Posterior vena cava (tissue), 2 donors: ENCODE measurements around the gene CCR4. TPM values are rescaled to one million over a fixed set of nuclear protein-coding genes. Genes with fewer than 3 reads are reported as not detected.
A peak's percentile ranks its signal among the peaks of the same experiment; 100 is the strongest.
"Not testable (repeated sequence)": the region's sequence is repeated elsewhere in the genome, so short reads cannot be mapped to it uniquely, and the experiment has no call there.

Experiments used
- DNase-seq: peaks from one replicate; pipeline ENCODE4 v3.0.0-alpha.2; 2020; ENCODE audit warnings: low spot score
- intact Hi-C, 2 donors: fragments of 100-400 bp; cut with DNase I; formaldehyde crosslinking; loops; one replicate each; pipeline versions ENCODE4 v1.14.1 to v1.14.2; 2022 to 2023
- total RNA-seq, 2 donors: library from RNA; stranded (reverse); fragmentation: NEBNext Ultra II Directional; extraction: Animal tissue kit (Norgen Biotek cat#: 25700); gene quantifications; one replicate each; pipeline ENCODE4 v1.2.1, GENCODE V29; 2021
- donor health status: DM: yes; HTN: yes; CAD: no.
- donor health status: DM: yes; HTN: yes; CAD: no.

The CCR4 gene
- total RNA-seq, 2 donors from 2014 or later: 0.23 to 0.33 TPM

- intact Hi-C loops: no loop called here
- DNase-seq: peak; percentile 3
These were observed 21.2 kb downstream of the CCR4 start for GRCh38 chr3:32972482-32973146.

- intact Hi-C loops: no loop called here
- no peak for DNase-seq
These were observed 22.5 kb downstream of the CCR4 start for GRCh38 chr3:32973982-32974381.

- intact Hi-C loops: no loop called here
- peak; percentile 19 for DNase-seq
These were observed 24.6 kb downstream of the CCR4 start for GRCh38 chr3:32975891-32976595.

- peak; percentile 3 for DNase-seq
- intact Hi-C loops: no loop called here
These were observed 26.4 kb downstream of the CCR4 start for GRCh38 chr3:32977861-32978260.

DNA sequence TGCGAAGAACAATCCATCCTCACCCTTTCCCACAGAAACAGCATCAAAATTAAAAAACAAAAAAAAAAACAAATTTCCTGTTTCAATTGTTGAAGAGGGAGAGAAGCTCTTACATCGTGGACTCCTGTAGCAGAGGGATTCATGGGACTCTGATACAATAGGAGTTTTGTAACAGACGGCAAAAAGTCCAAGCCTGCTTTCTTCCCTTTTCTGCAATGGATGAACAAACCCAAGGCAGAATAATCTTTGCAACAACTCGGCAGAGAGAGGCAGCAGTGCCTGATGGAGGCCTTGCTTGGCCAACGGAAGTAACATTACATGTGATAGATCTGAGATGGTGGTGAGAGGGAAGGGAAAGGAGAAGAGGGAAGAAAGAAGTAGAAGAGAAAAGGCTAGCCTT is 26.9 kb downstream of the CCR4 start:
- DNase-seq: peak; percentile 1
- intact Hi-C loops: no loop called here

DNA sequence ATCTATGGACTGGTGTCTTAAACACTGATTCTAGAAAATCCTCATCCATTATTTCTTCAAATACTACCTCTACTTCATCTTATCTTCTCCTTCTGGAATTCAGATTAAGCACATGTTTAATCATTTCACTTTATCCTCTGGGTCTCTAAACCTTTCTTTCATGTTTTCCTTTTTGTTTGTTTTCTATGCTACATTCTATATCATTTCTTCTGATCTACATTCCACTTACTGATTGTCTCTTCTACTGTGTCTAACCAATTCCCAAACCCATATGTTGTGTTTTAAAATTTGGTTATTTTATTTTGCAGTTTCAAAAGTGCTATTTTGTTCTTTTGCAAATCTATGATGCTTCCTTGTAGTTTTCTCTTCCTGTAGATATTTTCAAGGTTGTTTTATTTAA is 31.7 kb downstream of the CCR4 start:
- intact Hi-C loops: no loop called here

GRCh38 chr3:32984918-32985317 is 33.5 kb downstream of the CCR4 start:
- DNase-seq: peak; percentile 3
- intact Hi-C loops: not testable (repeated sequence)

More for the DNA sequence above, 31.7 kb downstream of the CCR4 start:
- DNase-seq: no peak

- no peak for DNase-seq
- intact Hi-C loops: no loop called here
These were observed 37.7 kb downstream of the CCR4 start for GRCh38 chr3:32989171-32989570.

DNA sequence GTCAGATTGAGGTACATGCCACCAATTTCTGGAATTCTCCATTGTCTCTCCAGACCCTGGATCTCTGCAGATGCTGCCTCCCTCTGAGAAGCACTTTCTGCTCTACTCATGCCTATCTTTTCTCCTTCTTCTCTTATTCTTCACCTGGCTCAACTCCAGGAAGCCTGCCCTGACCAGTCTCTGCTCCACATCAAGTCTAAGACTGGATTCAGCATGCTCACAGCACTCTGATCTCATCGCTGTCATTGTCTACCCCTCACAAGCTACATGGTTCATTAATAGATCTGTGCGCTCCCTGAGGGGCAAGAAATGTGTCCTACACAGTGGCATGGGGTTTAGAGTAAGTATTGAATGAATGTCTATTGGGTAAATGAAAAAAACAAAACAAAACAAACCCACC is 38.7 kb downstream of the CCR4 start:
- no peak for DNase-seq
- intact Hi-C loops: no loop called here

GRCh38 chr3:32991781-32992180 is 40.3 kb downstream of the CCR4 start:
- intact Hi-C loops: no loop called here
- no peak for DNase-seq

- intact Hi-C loops: no loop called here
- DNase-seq: no peak
These were observed 40.9 kb downstream of the CCR4 start for GRCh38 chr3:32992310-32992686.

- DNase-seq: no peak
- intact Hi-C loops: no loop called here
These were observed 42.6 kb downstream of the CCR4 start for GRCh38 chr3:32994045-32994444.

DNA sequence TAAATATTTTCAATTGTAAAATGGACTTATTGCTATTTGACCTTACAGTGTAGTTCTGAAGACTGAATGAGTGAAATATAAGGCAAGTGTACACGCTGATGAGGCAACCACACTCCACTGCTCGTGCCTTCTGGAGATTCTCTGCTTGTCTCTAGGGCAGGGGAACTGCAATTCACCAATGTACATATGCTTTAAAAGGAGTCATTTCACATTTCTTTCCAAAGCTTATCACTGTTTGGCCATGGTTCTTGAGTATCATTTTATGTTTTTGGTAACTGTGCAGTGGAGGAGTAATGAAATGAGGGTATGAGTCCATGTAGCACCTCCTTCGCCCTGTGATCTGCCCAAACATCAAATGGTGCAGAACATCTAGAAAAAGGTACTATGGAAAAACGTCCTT is 43.7 kb downstream of the CCR4 start:
- DNase-seq: no peak
- intact Hi-C loops: no loop called here

GRCh38 chr3:32996048-32996754 is 44.8 kb downstream of the CCR4 start:
- intact Hi-C loops: no loop called here
- DNase-seq: no peak

- no peak for DNase-seq
- intact Hi-C loops: no loop called here
These were observed 45.3 kb downstream of the CCR4 start for GRCh38 chr3:32996755-32997091.

DNA sequence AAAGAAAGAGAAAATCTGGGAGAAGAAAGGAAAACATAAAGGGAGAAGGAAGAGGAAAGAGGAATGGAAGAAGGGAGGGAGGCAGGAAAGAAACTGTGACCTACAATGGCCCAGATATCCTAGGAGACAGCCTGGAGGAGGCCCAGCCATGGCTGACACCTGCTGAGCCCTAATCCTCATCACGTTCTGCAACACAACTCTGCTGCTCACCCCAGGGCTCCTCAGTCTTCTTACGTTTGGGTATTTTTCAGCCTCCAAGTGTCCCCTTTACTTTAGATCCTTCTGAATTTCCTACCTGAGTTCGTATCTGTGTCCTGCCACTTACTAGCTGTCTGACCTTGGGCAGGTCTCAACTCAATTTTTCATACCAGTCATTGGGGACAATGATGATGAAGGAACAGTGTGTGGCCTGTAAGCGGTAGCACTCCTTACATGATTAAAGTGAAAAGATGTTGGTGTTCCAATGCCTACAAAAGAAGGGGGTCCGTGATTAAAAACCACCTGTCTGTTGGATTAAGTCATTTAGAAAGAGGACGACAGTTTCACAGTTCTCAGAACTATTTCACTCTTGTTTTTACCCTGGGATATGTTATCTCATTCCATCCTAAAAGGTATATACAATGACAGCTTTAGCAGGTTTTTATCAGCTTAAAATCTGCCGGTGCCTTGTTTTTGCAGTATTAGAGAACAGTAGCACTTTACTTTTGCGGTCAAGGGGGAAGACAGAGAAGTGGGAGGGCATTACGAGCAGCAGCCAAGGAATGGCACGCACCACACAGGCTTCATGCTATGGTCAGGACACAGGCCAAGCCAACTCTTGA is 47.4 kb downstream of the CCR4 start:
- intact Hi-C loops: no loop called here
- no peak for DNase-seq

DNA sequence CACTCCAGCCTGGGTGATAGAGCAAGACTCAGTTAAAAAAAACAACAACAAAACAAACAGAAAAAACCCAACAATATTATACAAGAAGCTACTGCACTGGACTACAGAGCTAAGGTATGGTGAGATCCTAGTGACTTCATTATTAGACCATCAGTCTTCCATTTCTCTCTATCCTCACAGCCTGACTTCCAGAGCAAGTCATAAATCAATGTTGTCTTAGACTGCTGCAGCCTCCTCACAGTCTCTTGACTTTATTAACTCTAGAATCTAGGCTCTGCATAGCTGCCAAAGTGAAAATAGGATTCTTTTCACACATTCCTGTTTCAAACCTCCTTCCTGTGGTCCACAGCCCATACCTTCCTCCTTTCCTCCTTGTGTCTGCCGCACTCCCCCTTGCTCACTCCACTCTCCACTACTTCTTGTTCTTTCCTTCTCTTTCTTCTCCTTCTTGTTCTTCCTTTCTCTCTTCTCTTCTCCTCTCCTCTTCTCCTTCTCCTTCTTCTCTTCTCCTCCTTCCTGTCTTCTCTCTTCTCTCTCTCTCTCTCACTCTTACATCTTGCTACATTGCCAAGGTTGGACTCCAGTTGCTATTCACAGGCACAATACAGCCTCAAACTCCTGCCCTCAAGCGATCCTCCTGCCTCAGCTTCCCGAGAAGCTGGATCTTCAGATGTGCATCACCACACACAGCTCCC is 49.4 kb downstream of the CCR4 start:
- intact Hi-C loops: no loop called here
- DNase-seq: no peak

GRCh38 chr3:33001889-33002288 is 50.4 kb downstream of the CCR4 start:
- intact Hi-C loops: no loop called here
- no peak for DNase-seq

- intact Hi-C loops: no loop called here
- no peak for DNase-seq
These were observed 51.9 kb downstream of the CCR4 start for GRCh38 chr3:33003308-33003707.
